ENCODE results near the gene ZNF26.
A peak's percentile ranks its signal among the peaks of the same experiment; 100 is the strongest.
"Not testable (repeated sequence)": the region's sequence is repeated elsewhere in the genome, so short reads cannot be mapped to it uniquely, and the experiment has no call there.

Gene ZNF26, protein sequence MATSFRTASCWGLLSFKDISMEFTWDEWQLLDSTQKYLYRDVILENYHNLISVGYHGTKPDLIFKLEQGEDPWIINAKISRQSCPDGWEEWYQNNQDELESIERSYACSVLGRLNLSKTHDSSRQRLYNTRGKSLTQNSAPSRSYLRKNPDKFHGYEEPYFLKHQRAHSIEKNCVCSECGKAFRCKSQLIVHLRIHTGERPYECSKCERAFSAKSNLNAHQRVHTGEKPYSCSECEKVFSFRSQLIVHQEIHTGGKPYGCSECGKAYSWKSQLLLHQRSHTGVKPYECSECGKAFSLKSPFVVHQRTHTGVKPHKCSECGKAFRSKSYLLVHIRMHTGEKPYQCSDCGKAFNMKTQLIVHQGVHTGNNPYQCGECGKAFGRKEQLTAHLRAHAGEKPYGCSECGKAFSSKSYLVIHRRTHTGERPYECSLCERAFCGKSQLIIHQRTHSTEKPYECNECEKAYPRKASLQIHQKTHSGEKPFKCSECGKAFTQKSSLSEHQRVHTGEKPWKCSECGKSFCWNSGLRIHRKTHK

DNA sequence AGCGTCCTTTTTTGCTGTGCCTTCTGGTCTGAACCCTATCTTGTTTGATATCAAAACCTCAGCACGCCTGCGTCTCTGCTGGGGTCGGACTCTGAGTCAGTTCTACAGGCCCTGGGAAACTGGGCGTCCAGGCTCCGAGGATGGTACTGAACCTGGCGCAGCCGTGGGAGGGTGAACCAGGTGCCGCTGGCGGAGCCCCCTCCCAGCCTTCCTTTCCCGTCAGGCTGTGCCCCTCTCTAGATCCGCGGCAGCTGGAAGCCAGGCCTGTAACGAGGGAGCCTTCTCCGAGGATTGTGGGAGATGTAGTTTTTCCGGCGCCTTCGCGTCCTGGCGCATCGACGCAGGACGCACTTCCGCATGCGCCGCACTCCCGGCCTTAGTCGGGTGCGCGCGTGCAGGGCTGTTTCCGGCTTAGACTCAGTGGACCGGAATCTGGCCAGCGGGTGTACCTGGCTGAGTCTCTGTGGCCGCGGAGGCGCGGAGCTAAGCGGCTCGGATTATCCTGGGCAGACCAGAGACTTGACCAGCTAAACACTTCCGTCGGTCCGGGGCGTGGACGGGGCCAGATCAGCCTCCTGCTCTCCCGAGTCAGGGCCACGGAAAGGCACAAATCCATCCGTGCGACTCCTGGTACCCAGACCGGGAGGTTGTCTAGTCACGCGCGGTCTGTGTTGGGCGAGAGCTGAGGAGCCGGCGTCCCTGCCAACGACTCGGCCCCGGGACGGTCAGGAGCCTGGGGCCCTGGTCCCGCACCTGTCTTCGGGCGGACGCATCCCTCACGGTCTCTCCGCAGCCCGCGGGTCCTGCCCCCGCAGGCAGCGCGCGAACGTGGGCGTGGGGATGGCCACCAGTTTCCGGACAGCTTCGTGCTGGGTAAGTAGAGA is at the start of gene ZNF26:
ZNF26 (plus strand) TSS at position 367 of the 884 bp plus-strand sequence; CDS start at position 841, 474 bp downstream.
- DNase-seq (ENCODE audit: low spot score) = peak; percentile 90

- not testable (repeated sequence) for DNase-seq (ENCODE audit: low spot score)
Observed at GRCh38 chr12:132936921-132937320, 49.2 kb upstream of the ZNF26 start.

GRCh38 chr12:132937476-132937875 is 48.7 kb upstream of the ZNF26 start:
- no peak for DNase-seq (ENCODE audit: low spot score)

DNA sequence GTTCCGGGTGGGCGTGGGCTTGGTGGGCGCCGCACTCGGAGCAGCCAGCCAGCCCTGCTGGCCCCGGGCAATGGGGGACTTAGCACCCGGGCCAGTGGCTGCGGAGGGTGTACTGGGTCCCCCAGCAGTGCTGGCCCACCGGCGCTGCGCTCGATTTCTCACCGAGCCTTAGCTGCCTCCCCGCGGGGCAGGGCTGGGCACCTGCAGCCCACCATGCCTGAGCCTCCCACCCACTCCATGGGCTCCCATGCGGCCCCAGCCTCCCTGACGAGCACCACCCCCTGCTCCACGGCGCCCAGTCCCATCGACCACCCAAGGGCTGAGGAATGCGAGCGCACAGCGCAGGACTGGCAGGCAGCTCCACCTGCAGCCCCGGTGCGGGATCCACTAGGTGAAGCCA is 47.4 kb upstream of the ZNF26 start:
- not testable (repeated sequence) for DNase-seq (ENCODE audit: low spot score)

- DNase-seq (ENCODE audit: low spot score) = no peak
Observed at GRCh38 chr12:132940071-132940719, 46.0 kb upstream of the ZNF26 start.

- DNase-seq (ENCODE audit: low spot score) = no peak
Observed at GRCh38 chr12:132941336-132941954, 44.7 kb upstream of the ZNF26 start.

- no peak for DNase-seq (ENCODE audit: low spot score)
Observed at GRCh38 chr12:132942611-132943010, 43.6 kb upstream of the ZNF26 start.

DNA sequence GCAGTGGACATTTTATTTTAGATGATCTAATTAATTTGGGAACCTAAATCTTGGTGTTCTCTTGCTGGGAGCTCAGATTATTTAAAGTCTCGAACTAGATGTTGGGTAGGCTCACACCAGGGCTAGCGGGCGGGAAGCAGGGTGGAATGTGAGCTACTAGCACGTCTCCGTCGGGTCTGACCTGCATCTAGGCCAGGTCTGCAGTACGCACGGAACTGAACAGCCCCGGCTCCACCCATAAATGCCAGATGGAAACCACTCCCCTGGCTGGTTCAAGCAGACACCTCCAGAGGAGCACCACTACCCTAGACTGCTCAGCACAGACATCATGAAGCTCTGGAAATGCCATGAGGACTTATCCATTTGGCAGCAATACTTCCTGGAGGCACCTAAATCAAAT is 40.4 kb upstream of the ZNF26 start:
- no peak for DNase-seq (ENCODE audit: low spot score)

GRCh38 chr12:132946246-132946820 is 39.8 kb upstream of the ZNF26 start:
- no peak for DNase-seq (ENCODE audit: low spot score)

- DNase-seq (ENCODE audit: low spot score) = no peak
Observed at GRCh38 chr12:132948146-132949066, 37.8 kb upstream of the ZNF26 start.

- no peak for DNase-seq (ENCODE audit: low spot score)
Observed at GRCh38 chr12:132949936-132950837, 36.0 kb upstream of the ZNF26 start.

- DNase-seq (ENCODE audit: low spot score) = no peak
Observed at GRCh38 chr12:132950844-132951535, 35.2 kb upstream of the ZNF26 start.

GRCh38 chr12:132951649-132952048 is 34.5 kb upstream of the ZNF26 start:
- DNase-seq (ENCODE audit: low spot score) = no peak

GRCh38 chr12:132952371-132953162 is 33.6 kb upstream of the ZNF26 start:
- no peak for DNase-seq (ENCODE audit: low spot score)

DNA sequence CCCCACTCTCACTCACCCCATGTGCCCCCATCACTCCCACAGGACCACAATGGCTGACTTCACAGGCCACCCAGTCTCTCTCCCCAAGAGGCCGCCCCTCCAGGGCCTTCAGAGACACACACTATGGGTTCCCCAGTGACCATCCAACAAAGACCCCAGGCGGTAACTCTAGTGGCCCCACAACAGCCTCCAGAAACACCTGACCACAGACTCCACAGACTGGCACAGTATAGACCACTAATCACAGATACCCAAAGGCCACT is 33.1 kb upstream of the ZNF26 start:
- no peak for DNase-seq (ENCODE audit: low spot score)

DNA sequence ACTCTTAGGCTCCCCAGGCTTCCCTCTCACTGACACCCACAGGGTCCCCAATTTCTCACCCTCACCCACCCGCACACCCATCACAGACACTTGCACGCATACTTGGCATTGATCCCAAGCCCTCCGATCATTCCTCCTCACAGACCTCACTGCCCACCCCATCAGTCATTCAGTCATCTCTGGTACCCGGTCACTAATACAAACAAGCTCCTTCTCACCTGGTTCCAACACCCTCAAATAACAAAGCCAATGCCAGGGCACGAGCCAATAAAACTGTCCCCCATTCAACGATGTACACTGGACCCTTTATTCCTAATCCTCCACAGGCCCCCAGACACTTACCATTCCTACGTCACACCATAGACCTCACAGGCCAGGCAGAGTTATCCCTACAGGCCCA is 32.4 kb upstream of the ZNF26 start:
- DNase-seq (ENCODE audit: low spot score) = no peak

DNA sequence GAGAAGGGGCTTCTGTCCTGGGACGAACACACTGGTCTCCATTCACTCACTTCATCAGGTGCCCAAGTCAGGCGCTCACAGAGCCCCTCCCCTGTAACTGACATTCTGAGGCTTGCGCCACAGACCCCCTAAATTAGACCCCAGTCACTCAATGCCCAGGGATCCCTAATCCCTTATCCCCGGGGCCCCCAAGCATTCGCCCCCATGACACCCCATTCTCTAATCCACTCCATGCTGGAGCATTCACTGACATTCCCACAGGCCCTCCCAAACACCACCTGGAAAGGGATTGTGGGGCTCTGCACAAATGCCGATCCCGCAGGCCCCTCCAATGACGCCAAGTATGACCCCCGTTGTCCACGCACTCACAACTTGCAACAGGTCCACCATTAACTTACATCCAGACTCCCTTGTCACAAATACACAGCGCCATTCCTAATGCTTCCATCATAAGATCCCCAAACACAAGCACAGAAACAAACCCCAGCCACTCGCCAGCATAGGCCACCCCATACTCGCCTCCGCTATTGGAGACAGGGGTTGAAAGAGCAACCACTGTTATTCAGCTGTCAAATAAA is 31.6 kb upstream of the ZNF26 start:
- DNase-seq (ENCODE audit: low spot score) = no peak

Measured in CD4-positive, alpha-beta T cell treated with Interleukin-2 at 100 ng/mL for 4 hours (primary cell).